NCI-H2227 treated with DMSO at 0.1 percent for 48 hours (cell line): ENCODE measurements around the gene PRMT7.

ENCODE experiments used
- DNase-seq: peaks from one replicate; lab custom pipeline; 2025; lab: John Stamatoyannopoulos, UW

PRMT7 gene

DNA sequence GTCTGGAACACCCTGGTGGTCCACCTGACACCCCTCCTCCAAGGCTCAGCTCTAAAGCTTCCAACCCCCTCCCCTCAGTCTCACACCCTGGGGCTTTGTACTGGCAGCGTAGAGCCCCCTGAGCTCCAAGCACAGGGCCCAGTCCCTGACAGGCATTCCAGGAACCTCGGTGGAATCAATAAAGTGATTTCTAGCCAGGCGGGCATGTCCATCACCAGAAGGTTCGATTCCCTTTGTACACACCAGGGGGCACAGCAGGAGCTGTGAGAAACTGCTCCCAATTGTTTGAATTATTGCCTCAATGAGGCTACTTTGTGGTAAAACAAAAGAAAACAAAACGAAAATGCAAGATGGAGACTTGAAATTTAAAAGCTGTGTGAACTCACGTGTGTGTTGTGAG, 85.7 kb downstream of the PRMT7 start:
- DNase-seq, result no peak

DNA sequence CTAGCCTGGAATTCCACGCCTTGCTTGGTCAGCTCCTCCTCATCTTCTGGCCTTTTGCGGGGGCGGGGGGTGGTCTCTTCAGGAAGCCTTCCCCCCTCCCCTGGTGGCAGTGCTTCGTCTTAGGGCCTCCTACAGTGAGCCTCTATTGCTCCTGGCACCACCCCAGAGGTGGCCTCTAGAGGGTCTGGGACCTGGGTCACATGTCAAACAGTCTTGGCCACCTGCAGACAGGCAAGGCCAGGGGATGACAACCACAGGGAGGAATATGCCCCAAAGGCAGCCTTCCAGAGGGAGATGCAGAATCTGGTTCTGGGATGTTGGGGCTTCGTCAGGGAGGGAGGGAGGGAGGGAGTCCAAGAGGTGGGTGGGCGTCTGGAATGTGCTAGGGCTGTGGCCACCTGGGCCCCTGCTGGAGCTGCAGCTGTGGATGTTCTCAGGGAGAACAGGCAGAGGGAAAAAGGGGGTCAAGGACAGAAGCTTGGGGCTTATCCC, 86.9 kb downstream of the PRMT7 start:
- DNase-seq, result no peak

DNA sequence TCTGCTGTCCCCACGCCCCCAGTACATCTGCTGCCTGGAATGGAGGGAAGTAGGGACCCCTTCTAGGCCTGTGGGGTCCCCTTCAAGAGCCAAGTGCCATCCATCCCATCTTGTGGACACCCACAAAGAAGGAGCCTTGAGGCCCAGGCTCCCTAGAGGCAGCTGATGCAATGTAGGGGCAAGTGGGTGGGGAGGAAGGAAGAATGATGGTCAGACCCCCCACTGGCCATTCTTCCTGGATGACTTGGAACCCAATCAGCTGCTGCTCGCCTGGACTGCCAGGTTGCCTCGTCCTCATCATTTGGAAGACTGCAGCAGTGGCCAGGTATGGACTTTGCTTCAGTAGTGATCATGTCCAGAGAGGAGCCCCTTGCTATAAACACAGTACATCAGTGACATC, 88.6 kb downstream of the PRMT7 start:
- DNase-seq, result no peak

DNA sequence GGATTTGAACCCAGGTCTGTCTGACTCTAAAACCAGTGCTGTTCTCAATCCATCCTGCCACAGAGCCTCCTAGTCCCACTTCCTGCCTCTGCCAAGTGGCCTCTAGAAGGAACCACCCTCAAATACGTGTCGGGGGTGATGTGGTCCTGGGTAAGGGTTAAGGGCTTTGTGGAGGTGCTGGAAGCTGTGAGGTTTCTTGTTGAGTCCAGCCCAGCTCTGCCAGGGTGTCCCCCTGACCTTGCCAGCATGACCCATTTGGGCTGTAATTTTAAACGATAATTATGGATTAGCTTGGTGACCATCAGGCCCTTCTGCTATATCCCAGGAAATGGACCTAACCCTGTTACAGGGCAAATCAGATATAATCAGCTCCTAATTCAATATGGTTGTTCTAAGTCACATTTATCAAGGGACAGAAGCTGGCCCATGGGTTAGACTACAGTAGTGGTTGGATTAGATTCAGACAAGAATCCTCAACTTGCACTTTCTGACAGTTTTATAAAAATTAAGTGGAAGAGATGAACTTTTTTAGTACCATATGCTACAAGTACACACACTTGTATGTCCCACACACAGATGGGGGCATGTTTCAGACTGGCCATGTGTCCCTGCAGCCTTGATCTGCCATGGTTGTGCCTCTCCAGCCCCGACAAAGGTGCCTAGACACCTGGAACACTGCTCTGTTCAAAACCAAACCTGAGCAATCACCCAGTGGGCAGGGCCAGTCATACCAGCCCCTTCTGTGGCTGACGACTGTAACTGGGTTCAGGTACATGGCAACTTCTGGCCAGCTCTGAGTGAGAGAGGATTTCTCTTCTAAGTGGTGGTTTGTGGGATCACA, 89.5 kb downstream of the PRMT7 start:
- DNase-seq, result no peak

DNA sequence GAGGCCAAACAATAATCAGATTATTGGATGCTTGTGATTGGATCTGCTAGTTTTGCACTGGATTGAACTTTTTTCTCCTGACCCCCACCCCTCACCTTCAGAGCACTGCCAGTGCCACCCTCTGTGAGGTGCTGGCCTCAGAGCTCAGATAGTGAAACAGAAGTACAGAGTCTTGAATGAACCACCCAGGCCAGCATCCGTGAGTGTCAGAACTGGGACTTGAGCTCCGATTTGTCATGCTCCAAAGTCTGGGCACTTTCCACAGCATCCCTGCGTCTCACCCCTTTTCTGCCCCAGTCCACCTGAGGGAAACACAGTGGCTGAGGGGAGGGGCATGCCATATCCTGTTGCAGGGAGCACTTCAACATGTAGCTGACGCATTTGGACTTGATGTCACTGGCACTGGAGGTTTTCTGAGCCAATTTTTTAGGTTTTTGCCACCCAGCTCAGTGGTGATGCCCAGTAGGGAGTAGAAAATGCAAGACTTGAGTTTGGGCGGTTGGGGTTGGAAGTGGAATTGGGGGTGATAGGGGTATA, 90.2 kb downstream of the PRMT7 start:
- DNase-seq, result no peak

DNA sequence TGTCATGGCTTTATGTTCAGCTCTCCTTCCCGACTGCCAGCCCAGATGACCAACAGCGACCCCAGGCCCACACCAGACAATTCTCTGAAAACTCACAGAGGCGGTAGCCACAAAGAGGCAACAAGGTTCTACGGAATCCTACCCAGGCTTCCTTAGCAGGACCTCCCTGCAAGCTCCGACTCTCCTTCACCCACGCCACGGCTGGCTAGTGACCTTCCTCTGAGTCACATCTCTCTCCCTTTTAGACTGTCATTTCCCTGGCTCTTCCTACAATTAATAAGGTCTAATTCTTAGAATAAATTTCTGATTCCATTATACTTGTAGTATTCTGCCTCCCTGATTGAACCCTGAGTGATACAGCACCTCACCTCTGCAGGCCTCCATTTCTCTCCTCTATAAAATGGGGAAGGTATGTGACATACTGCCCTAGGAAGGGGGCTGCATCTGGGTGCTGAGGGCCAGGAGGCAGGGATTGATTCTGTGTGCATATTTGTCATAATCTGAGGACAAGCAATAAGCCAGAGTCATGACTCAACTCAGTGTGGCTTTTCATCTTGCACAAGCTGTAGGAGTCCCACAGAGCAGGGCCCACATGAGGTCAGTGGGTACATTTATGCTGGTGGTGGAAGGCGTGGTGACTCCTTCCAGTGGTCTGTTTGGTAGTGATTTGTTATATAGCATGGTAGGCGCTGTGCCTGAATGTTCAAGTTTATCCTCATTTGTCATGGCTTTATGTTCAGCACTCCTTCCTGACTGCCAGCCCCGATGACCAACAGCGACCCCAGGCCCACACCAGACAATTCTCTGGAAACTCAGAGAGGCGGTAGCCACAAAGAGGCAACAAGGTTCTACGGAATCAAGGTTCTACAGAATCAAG, 91.3 kb downstream of the PRMT7 start:
- DNase-seq, result no peak

DNA sequence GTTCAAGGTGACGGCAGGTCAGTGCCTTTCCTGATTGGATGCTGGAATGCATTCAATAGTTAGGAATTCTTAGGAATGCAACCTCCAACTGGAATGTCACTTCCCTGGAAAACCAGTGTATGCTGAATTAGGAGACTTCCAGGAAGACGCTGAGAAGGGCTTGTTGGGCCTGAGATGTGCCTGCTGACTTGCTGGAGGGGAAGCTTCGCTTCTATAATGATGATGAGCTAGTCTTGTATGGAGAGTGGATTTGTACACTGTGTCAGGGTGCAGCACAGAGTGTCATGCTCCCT, 91.9 kb downstream of the PRMT7 start:
- no peak for DNase-seq

DNA sequence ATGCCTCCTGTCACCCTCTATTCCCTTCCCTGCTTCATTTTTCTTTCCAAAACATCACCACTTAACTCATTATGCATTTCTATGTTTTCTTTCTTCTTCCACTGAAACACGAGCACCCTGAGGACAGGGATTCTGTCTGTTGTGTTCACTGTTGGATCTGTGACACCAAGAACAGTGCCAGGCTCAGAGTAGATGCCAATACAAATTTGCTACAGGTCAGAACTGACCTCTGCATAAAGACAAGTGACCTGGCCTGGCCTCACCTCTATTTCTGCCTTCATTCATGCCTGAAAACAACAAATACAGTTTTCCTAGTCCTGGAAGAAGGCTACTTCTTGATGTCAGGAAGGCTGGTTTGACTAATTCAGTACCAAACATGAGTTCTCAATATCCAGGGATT, 92.4 kb downstream of the PRMT7 start:
- DNase-seq, result no peak

DNA sequence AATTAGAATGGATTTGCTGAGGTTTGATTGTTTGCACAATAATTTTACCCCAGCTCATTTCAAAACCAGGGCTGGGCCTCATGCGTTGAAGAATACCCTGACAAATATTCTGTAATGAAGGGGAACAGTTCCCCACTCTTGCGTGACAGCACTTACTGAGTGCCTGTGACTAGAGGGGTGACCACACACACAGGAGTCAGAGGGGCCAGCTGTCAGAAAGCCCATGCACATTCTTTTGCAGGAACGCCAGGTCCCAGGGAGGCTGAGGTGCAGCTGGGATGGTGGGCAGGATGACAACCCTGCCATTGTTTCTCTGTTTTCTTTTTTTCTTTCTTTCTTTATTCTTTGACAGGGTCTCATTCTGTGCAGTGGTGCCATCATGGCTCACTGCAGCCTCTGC, 92.9 kb downstream of the PRMT7 start:
- DNase-seq, result no peak

DNA sequence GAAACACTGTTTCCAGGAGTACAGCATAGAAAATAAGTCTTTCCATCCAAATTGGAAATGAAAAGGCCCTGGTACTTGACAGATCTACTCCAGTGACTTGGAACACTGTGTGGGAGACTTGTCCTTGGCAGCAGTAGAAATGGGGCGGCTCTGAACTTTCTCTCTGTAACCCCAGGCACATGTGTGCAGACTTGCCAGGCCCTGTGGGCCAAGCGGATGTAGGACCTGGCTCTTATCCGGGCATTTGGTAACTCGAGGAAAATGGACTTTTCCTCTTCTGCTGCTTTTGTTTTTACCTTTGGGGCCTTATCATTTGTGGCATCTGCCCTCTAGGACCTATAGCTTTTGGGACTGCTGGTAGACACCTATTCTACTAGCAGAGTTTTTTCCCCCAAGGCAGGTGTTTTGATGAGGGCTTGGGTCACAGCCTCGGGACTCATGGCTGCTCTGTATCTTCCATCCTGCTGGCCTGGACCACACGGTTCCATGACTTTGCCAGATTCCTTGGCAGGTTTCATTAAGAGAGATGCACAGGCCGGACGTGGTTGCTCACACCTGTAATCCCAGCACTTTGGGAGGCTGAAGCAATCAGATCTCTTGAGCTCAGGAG, 94.0 kb downstream of the PRMT7 start:
- no peak for DNase-seq

DNA sequence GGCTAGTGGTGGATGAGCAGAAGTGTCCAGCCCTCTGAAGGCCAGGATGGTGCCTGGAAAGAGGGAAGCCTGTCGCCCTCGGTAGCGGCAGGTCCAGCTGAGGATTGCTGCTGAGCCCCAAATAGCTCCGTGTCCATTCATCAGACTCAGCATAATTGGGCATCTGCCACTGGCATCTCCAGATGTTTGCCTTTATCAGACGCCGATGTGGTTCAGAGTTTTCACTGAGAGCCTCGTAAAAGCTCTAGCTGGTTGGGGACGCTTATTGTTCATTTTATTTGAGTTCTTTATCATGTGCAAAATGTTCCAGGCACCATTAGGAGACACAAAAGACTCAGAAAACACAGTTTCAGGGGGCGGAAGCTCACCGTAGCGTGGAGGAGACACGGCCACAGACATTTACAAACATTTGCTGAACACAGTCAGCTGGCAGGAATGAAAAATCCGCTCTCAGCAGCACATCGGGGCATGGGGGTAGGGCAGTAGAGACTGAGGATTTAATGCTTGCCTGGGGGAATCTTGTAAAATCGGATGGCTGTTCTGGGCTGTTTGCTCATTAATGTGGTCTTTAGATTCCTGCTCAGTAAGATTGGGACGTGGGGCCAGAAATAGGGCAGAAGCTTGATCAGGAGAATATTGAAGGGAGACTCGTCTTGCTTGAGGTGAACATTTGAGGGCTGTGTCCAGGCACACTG, 95.8 kb downstream of the PRMT7 start:
- DNase-seq, result peak; percentile 32
